Aorta (tissue), 5 donors: ENCODE data around the gene TENM4. TPM values are rescaled to one million over a fixed set of nuclear protein-coding genes. Genes with fewer than 3 reads are reported as not detected.

Source experiments
- ATAC-seq: fragments of 200-7000 bp; cut with Tn5 transposase; one replicate; pipeline ENCODE4 v1.9.1; 2022; ENCODE audit warnings: moderate library complexity; ENCODE audit not compliant: low FRiP score
- DNase-seq, 2 donors: peaks; one replicate each; pipeline ENCODE4 v3.0.0-alpha.2; 2020
- H3K27ac ChIP-seq, 2 donors: one replicate each; pipeline ENCODE4 v1.5.1; 2013; ENCODE audit warnings: low read length in 2 of 2, mild to moderate bottlenecking in 2 of 2, moderate library complexity in 2 of 2, control low read depth in 1 of 2, inconsistent platforms in 1 of 2, low read depth in 1 of 2
- H3K27me3 ChIP-seq, 2 donors: one replicate each; pipeline ENCODE4 v1.6.1; 2013; ENCODE audit warnings: control low read depth in 1 of 2, low read length in 1 of 2, mild to moderate bottlenecking in 1 of 2, moderate library complexity in 1 of 2; ENCODE audit not compliant: insufficient read depth in 2 of 2, control insufficient read depth in 1 of 2
- H3K36me3 ChIP-seq, 2 donors: one replicate each; pipeline ENCODE4 v1.6.1; 2013; ENCODE audit warnings: control low read depth in 1 of 2, low read length in 1 of 2, mild to moderate bottlenecking in 1 of 2; ENCODE audit not compliant: insufficient read depth in 2 of 2, control insufficient read depth in 1 of 2
- H3K4me1 ChIP-seq, 2 donors: one replicate each; pipeline ENCODE4 v1.6.1; 2013; ENCODE audit warnings: low read length in 2 of 2, control low read depth in 1 of 2, mild to moderate bottlenecking in 1 of 2, moderate library complexity in 1 of 2; ENCODE audit not compliant: insufficient read depth in 2 of 2, control insufficient read depth in 1 of 2
- H3K4me3 ChIP-seq, 2 donors: one replicate each; pipeline ENCODE4 v1.5.1; 2013; ENCODE audit warnings: low read length in 2 of 2, control low read depth in 1 of 2, mild to moderate bottlenecking in 1 of 2
- H3K9me3 ChIP-seq: one replicate; pipeline ENCODE4 v1.6.1; 2013; ENCODE audit warnings: mild to moderate bottlenecking, low read length; ENCODE audit not compliant: control insufficient read depth
- WGBS, 2 donors: extraction: QIAGEN DNeasy Blood & Tissue Kit; methylation state at CpG; one replicate each; pipeline ENCODE4 v1.1.7; 2013; 5-methylcytosine and 5-hydroxymethylcytosine counted together
- intact Hi-C, 2 donors: fragments of 100-400 bp; cut with DNase I; formaldehyde crosslinking; loops; one replicate each; pipeline versions ENCODE4 v1.14.2 to v1.15.0; 2022
- polyA plus RNA-seq, 2 donors: library from polyadenylated mRNA; stranded (reverse); fragments of 200-250 nt; gene quantifications; one replicate each; pipeline ENCODE4 v1.2.3, GENCODE V29; 2013
- total RNA-seq, 2 donors: library from RNA; stranded (reverse); fragmentation: NEBNext Ultra II Directional; extraction: Animal tissue kit (Norgen Biotek cat#: 25700); gene quantifications; one replicate each; pipeline ENCODE4 v1.2.1, GENCODE V29; 2021
- donor health status: healthy with polysubstance abuse.
- donor health status: Bipolar disorder and iron deficiency.
- donor health status: DM: no; HTN: no; CAD: no.
- donor health status: DM: no; HTN: no; CAD: no.
- donor health status: DM: yes; HTN: yes; CAD: no.

Gene TENM4
- total and polyA plus RNA-seq, 4 donors: 0.20 to 9.1 (median 2.5) TPM

- no peak for DNase-seq
- intact Hi-C loops: no loop called here
- Histone ChIP-seq H3K4me3 (no peak overlapping the region), H3K9me3 (no peaks in the 10 kb centered on the region), H3K27me3 (no peaks in the 10 kb centered on the region), H3K27ac (no peak overlapping the region), H3K4me1 (no peaks in the 10 kb centered on the region), H3K36me3 (peaks cover 0 to 2% of the 10 kb centered on the region in 2 donors)
- no peak for ATAC-seq
- 43 to 66% methylated on average over 2 of the region's 2 CpGs for WGBS, 2 donors
Observed at GRCh38 chr11:78752494-78752893, 688.3 kb downstream of the TENM4 start.

GRCh38 chr11:78748918-78749690 is 691.7 kb downstream of the TENM4 start:
- Histone ChIP-seq H3K27me3 (no peaks in the 10 kb centered on the region), H3K36me3 (no peaks in the 10 kb centered on the region), H3K4me1 (no peaks in the 10 kb centered on the region), H3K27ac (no peak overlapping the region), H3K9me3 (no peaks in the 10 kb centered on the region), H3K4me3 (no peak overlapping the region)
- 80 to 90% methylated on average over 7 of the region's 7 CpGs for WGBS, 2 donors
- ATAC-seq: no peak
- no peak for DNase-seq
- intact Hi-C loops: no loop called here

GRCh38 chr11:78744949-78745348 is 695.9 kb downstream of the TENM4 start:
- Histone ChIP-seq H3K4me1 (no peaks in the 10 kb centered on the region), H3K9me3 (no peaks in the 10 kb centered on the region), H3K27me3 (no peaks in the 10 kb centered on the region), H3K36me3 (no peaks in the 10 kb centered on the region), H3K4me3 (no peak overlapping the region), H3K27ac (no peak overlapping the region)
- DNase-seq (no peak), ATAC-seq (no peak)
- 97% methylated on average over 5 of the region's 5 CpGs for WGBS, 2 donors
- intact Hi-C loops: no loop called here

- ATAC-seq (no peak), DNase-seq (no peak)
- Histone ChIP-seq H3K36me3 (no peaks in the 10 kb centered on the region), H3K9me3 (no peaks in the 10 kb centered on the region), H3K4me1 (no peaks in the 10 kb centered on the region), H3K4me3 (no peak overlapping the region), H3K27me3 (no peaks in the 10 kb centered on the region), H3K27ac (no peak overlapping the region)
- 95 to 96% methylated on average over 6 of the region's 6 CpGs for WGBS, 2 donors
- intact Hi-C loops: no loop called here
Observed at GRCh38 chr11:78744202-78744601, 696.6 kb downstream of the TENM4 start.

- ATAC-seq (peak; percentile 47), DNase-seq (peak; percentile 72 to 80)
Observed at GRCh38 chr11:78742430-78742829, 698.4 kb downstream of the TENM4 start.

GRCh38 chr11:78741741-78742140 is 699.1 kb downstream of the TENM4 start:
- no peaks in the 10 kb centered on the region for H3K9me3 ChIP-seq
- H3K27me3 ChIP-seq: no peaks in the 10 kb centered on the region
- DNase-seq (no peak), ATAC-seq (no peak)
- no peak overlapping the region for H3K27ac ChIP-seq
- no peak overlapping the region for H3K4me3 ChIP-seq
- no peaks in the 10 kb centered on the region for H3K36me3 ChIP-seq
- no peaks in the 10 kb centered on the region for H3K4me1 ChIP-seq
- intact Hi-C loops: no loop called here
- WGBS, 2 donors: 88 to 91% methylated on average over 7 of the region's 7 CpGs

More at GRCh38 chr11:78742430-78742829, 698.4 kb downstream of the TENM4 start:
- Histone ChIP-seq H3K4me1 (no peaks in the 10 kb centered on the region), H3K27ac (no peak overlapping the region), H3K9me3 (no peaks in the 10 kb centered on the region), H3K36me3 (no peaks in the 10 kb centered on the region), H3K4me3 (no peak overlapping the region), H3K27me3 (no peaks in the 10 kb centered on the region)
- intact Hi-C loops: no loop called here
- WGBS, 2 donors: 3 to 11% methylated on average over 6 of the region's 6 CpGs

- intact Hi-C loops: no loop called here
- no peak for ATAC-seq
- H3K27me3 ChIP-seq: no peaks in the 10 kb centered on the region
- no peaks in the 10 kb centered on the region for H3K4me1 ChIP-seq
- H3K9me3 ChIP-seq: no peaks in the 10 kb centered on the region
- DNase-seq: no peak
- no peak overlapping the region for H3K4me3 ChIP-seq
- no peaks in the 10 kb centered on the region for H3K36me3 ChIP-seq
- WGBS, 2 donors: 61 to 62% methylated on average over 12 of the region's 12 CpGs
- no peak overlapping the region for H3K27ac ChIP-seq
Observed at GRCh38 chr11:78740199-78741071, 700.4 kb downstream of the TENM4 start.

- no peaks in the 10 kb centered on the region for H3K27me3 ChIP-seq
- no peaks in the 10 kb centered on the region for H3K36me3 ChIP-seq
- ATAC-seq (no peak), DNase-seq (no peak)
- intact Hi-C loops: no loop called here
- H3K27ac ChIP-seq: no peak overlapping the region
- 94 to 100% methylated on average over 1 of the region's 1 CpG for WGBS, 2 donors
- no peaks in the 10 kb centered on the region for H3K9me3 ChIP-seq
- no peaks in the 10 kb centered on the region for H3K4me1 ChIP-seq
- no peak overlapping the region for H3K4me3 ChIP-seq
Observed at GRCh38 chr11:78737891-78738290, 702.9 kb downstream of the TENM4 start.
